ENCODE measurements around the gene ADAMTS13. TPM values are rescaled to one million over a fixed set of nuclear protein-coding genes. Genes with fewer than 3 reads are reported as not detected.

The ADAMTS13 gene
- total and polyA plus RNA-seq, 9 of the 15 experiments (the other 6 are each of a cell fraction or from before 2014, with no cell fraction given): 0.03 to 0.20 (median 0.04) TPM; not detected in 4

DNA sequence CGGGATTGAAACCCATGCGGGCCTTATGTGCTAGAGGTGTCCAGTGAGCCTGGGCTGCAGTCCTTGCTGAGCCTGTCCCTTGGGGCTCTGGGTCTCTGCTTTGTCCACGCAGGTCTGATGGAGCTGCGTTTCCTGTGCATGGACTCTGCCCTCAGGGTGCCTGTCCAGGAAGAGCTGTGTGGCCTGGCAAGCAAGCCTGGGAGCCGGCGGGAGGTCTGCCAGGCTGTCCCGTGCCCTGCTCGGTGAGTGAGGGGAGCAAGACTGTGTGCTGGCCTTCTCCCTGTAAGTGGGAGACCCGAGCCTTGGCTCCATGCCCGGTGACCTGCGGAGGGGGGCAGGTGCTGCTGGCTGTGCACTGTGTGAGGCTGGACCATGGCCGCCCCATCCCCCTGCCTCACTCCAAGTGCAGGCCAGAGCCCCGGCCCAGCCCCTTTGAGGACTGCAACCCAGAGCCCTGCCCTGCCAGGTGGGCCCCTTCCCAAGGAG, 26.4 kb downstream of the ADAMTS13 start:
- no peak for ATAC-seq

GRCh38 chr9:133449760-133450159, 27.6 kb downstream of the ADAMTS13 start:
- intact Hi-C loops (cut with micrococcal nuclease) (no loop called here), in situ Hi-C loops (cut with MboI) (no loop called here)
- H3K27me3 ChIP-seq (ENCODE audit: control insufficient read depth in 2 of 2, insufficient read depth in 2 of 2, low read length in 2 of 2): peaks cover 27 to 60% of the 10 kb centered on the region in 2 experiments; a peak in 4 of 5 replicates
- no TSS peak for BruUV-seq (replicated peaks)
- H3K4me1 ChIP-seq (replicated peaks in 1 of 2; ENCODE audit: control insufficient read depth in 2 of 2, insufficient read depth in 2 of 2, low read length in 2 of 2): peaks cover 0 to 22% of the 10 kb centered on the region in 2 experiments; a peak in 2 of 5 replicates
- ChIA-PET POLR2A (no interaction called here), CTCF (ENCODE audit: low intra/inter-chr PET ratio) (no interaction called here)
- no peak overlapping the region for H3K4me2 ChIP-seq (ENCODE audit: insufficient read depth, low read length)
- no peak for TF ChIP-seq ZNF561 (CRISPR knock-in tag; conservative IDR thresholded peaks at IDR 0.05)
- no peak for TF ChIP-seq ZNF551 (CRISPR knock-in tag; IDR thresholded peaks at IDR 0.05)
- TF ChIP-seq CAMTA2 (CRISPR knock-in tag; conservative IDR thresholded peaks at IDR 0.05): no peak
- no peak for TF ChIP-seq RAD21 (CRISPR knock-in tag; conservative IDR thresholded peaks at IDR 0.05 in 1 of 2, IDR thresholded peaks at IDR 0.05 in 1 of 2)
- TF ChIP-seq, protein P1, sequence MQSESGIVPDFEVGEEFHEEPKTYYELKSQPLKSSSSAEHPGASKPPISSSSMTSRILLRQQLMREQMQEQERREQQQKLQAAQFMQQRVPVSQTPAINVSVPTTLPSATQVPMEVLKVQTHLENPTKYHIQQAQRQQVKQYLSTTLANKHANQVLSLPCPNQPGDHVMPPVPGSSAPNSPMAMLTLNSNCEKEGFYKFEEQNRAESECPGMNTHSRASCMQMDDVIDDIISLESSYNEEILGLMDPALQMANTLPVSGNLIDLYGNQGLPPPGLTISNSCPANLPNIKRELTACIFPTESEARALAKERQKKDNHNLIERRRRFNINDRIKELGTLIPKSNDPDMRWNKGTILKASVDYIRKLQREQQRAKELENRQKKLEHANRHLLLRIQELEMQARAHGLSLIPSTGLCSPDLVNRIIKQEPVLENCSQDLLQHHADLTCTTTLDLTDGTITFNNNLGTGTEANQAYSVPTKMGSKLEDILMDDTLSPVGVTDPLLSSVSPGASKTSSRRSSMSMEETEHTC (IDR thresholded peaks at IDR 0.05): no peak
- TF ChIP-seq, protein P2, sequence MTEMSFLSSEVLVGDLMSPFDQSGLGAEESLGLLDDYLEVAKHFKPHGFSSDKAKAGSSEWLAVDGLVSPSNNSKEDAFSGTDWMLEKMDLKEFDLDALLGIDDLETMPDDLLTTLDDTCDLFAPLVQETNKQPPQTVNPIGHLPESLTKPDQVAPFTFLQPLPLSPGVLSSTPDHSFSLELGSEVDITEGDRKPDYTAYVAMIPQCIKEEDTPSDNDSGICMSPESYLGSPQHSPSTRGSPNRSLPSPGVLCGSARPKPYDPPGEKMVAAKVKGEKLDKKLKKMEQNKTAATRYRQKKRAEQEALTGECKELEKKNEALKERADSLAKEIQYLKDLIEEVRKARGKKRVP (CRISPR knock-in tag; IDR thresholded peaks at IDR 0.05): no peak
- no peak for TF ChIP-seq FOXK1 (CRISPR knock-in tag; IDR thresholded peaks at IDR 0.05; ENCODE audit: borderline replicate concordance)
- TF ChIP-seq, protein P3, sequence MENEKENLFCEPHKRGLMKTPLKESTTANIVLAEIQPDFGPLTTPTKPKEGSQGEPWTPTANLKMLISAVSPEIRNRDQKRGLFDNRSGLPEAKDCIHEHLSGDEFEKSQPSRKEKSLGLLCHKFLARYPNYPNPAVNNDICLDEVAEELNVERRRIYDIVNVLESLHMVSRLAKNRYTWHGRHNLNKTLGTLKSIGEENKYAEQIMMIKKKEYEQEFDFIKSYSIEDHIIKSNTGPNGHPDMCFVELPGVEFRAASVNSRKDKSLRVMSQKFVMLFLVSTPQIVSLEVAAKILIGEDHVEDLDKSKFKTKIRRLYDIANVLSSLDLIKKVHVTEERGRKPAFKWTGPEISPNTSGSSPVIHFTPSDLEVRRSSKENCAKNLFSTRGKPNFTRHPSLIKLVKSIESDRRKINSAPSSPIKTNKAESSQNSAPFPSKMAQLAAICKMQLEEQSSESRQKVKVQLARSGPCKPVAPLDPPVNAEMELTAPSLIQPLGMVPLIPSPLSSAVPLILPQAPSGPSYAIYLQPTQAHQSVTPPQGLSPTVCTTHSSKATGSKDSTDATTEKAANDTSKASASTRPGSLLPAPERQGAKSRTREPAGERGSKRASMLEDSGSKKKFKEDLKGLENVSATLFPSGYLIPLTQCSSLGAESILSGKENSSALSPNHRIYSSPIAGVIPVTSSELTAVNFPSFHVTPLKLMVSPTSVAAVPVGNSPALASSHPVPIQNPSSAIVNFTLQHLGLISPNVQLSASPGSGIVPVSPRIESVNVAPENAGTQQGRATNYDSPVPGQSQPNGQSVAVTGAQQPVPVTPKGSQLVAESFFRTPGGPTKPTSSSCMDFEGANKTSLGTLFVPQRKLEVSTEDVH (IDR thresholded peaks at IDR 0.05; ENCODE audit: low read depth, partially characterized antibody): no peak
- TF ChIP-seq MTA3 (IDR thresholded peaks at IDR 0.05; ENCODE audit: borderline replicate concordance): no peak
- no peak overlapping the region for H3K4me3 ChIP-seq
- no peak overlapping the region for H3K27ac ChIP-seq (ENCODE audit: extremely low read depth, low read depth, low read length)
- no peak overlapping the region for H3K9ac ChIP-seq (ENCODE audit: insufficient read depth in 1 of 2, low read depth in 2 of 2, low read length in 2 of 2)
- ATAC-seq: no peak
- H3K79me2 ChIP-seq (ENCODE audit: control insufficient read depth, insufficient read depth, low read length): no peaks in the 10 kb centered on the region
- H3K36me3 ChIP-seq (ENCODE audit: control insufficient read depth, insufficient read depth, low read length): no peaks in the 10 kb centered on the region
- DNase-seq (ENCODE audit: extremely low read depth in 1 of 4, low spot score in 3 of 4): no peak
- no peak overlapping the region for H2AFZ ChIP-seq (ENCODE audit: low read depth, low read length)
- H3K9me1 ChIP-seq (ENCODE audit: control insufficient read depth, insufficient read depth, low read length): no peaks in the 10 kb centered on the region
- H3K9me3 ChIP-seq (replicated peaks; ENCODE audit: control insufficient read depth, insufficient read depth, low read depth, low read length): no peaks in the 10 kb centered on the region
- H4K20me1 ChIP-seq (replicated peaks; ENCODE audit: control insufficient read depth, insufficient read depth, low read length): peaks cover 8% of the 10 kb centered on the region; the same call in 1 of the 2 replicates
- FAIRE-seq: no peak
- WGBS (ENCODE audit: insufficient coverage, low coverage, missing lambda C conversion rate): 12% methylated on average over 11 of the region's 12 CpGs

More for the DNA sequence above, 26.4 kb downstream of the ADAMTS13 start:
- H3K9me1 ChIP-seq (ENCODE audit: control insufficient read depth, insufficient read depth, low read length): no peaks in the 10 kb centered on the region
- TF ChIP-seq CCNT2 (IDR thresholded peaks at IDR 0.05; ENCODE audit: borderline replicate concordance, extremely low read depth, insufficient read length, low read depth, low read length) (no peak), NFIC (IDR thresholded peaks at IDR 0.05) (peak; percentile 35; the same call in 1 of the 2 replicates)
- no peak overlapping the region for H3K4me2 ChIP-seq (ENCODE audit: insufficient read depth, low read length)
- FAIRE-seq (no peak), DNase-seq (ENCODE audit: extremely low read depth in 1 of 4, low spot score in 3 of 4) (no peak)
- H3K9me3 ChIP-seq (replicated peaks; ENCODE audit: control insufficient read depth, insufficient read depth, low read depth, low read length): no peaks in the 10 kb centered on the region
- no peak overlapping the region for H2AFZ ChIP-seq (ENCODE audit: low read depth, low read length)
- in situ Hi-C loops (cut with MboI): no loop called here
- no TSS peak for BruUV-seq (replicated peaks)
- 1% methylated on average over 9 of the region's 13 CpGs for WGBS (ENCODE audit: insufficient coverage, low coverage, missing lambda C conversion rate)
- intact Hi-C loops (cut with micrococcal nuclease): no loop called here
- peaks cover 35 to 60% of the 10 kb centered on the region in 2 experiments; a peak in 4 of 5 replicates for H3K27me3 ChIP-seq (ENCODE audit: control insufficient read depth in 2 of 2, insufficient read depth in 2 of 2, low read length in 2 of 2)
- ChIA-PET POLR2A (interaction anchor here (1.0 kb wide), 1 partner anchor 12 kb away, joined by 4 read pairs; the partner anchor contains the start of gene CACFD1), CTCF (ENCODE audit: low intra/inter-chr PET ratio) (no interaction called here)
- H3K4me1 ChIP-seq (replicated peaks in 1 of 2; ENCODE audit: control insufficient read depth in 2 of 2, insufficient read depth in 2 of 2, low read length in 2 of 2): peaks cover 0 to 15% of the 10 kb centered on the region in 2 experiments; a peak in 1 of 5 replicates
- H3K36me3 ChIP-seq (ENCODE audit: control insufficient read depth, insufficient read depth, low read length): no peaks in the 10 kb centered on the region
- H4K20me1 ChIP-seq (replicated peaks; ENCODE audit: control insufficient read depth, insufficient read depth, low read length): peaks cover 5% of the 10 kb centered on the region; the same call in 1 of the 2 replicates
- H3K4me3 ChIP-seq: no peak overlapping the region
- no peaks in the 10 kb centered on the region for H3K79me2 ChIP-seq (ENCODE audit: control insufficient read depth, insufficient read depth, low read length)
- no peak overlapping the region; a peak in 1 of 4 replicates for H3K9ac ChIP-seq (ENCODE audit: insufficient read depth in 1 of 2, low read depth in 2 of 2, low read length in 2 of 2)
- no peak overlapping the region for H3K27ac ChIP-seq (ENCODE audit: extremely low read depth, low read depth, low read length)
